HepG2 (cell line): ENCODE results near the gene UBP1. TPM values are rescaled to one million over a fixed set of nuclear protein-coding genes. Genes with fewer than 3 reads are reported as not detected.

Experiments used
- ATRX ChIP-seq: sonication (generic); formaldehyde crosslinking; IDR thresholded peaks from 2 replicates; pipeline ENCODE4 v1.4.0; 2020; ENCODE audit warnings: missing genetic modification reagents, borderline replicate concordance
- DNMT3B ChIP-seq: conservative IDR thresholded peaks from 2 replicates; pipeline ENCODE4 v1.6.1; 2016; ENCODE audit warnings: missing biosample characterization, control low read depth
- FOXJ3 ChIP-seq: sonication (generic); formaldehyde crosslinking; IDR thresholded peaks from 2 replicates; pipeline ENCODE4 v1.4.0; 2020; ENCODE audit warnings: missing genetic modification reagents, mild to moderate bottlenecking, borderline replicate concordance
- HNRNPUL1 ChIP-seq: fragments of 200-400 bp; formaldehyde crosslinking; IDR thresholded peaks from 2 replicates; pipeline ENCODE4 v1.6.1; 2017; ENCODE audit warnings: low read depth, mild to moderate bottlenecking, low read length, moderate library complexity
- KLF11 ChIP-seq: IDR thresholded peaks from 2 replicates; pipeline ENCODE4 v1.6.1; 2016; ENCODE audit warnings: missing compliant biosample characterization
- PCBP1 ChIP-seq: fragments of 200-400 bp; formaldehyde crosslinking; IDR thresholded peaks from 2 replicates; pipeline ENCODE4 v1.6.1; 2017; ENCODE audit warnings: mild to moderate bottlenecking, low read depth, low read length, borderline replicate concordance
- PTBP1 ChIP-seq: fragments of 200-400 bp; formaldehyde crosslinking; IDR thresholded peaks from 2 replicates; pipeline ENCODE4 v1.6.1; 2018; ENCODE audit warnings: low read length, low read depth; ENCODE audit not compliant: poor library complexity, severe bottlenecking
- SOX13 ChIP-seq, 3 experiments: fragments of 450-650 bp in 1 of 3; sonication (generic) in 1 of 3; formaldehyde crosslinking in 1 of 3; IDR thresholded peaks in 2 of 3; conservative IDR thresholded peaks in 1 of 3; 2 replicates each; pipeline versions ENCODE4 v1.5.0 to v1.6.1; 2016 to 2020; ENCODE audit warnings: antibody characterized with exemption in 1 of 3, mild to moderate bottlenecking in 1 of 3, missing compliant biosample characterization in 1 of 3, missing genetic modification reagents in 1 of 3, moderate library complexity in 1 of 3
- STAT5B ChIP-seq: sonication (generic); formaldehyde crosslinking; IDR thresholded peaks from 2 replicates; pipeline ENCODE4 v1.4.0; 2020; ENCODE audit warnings: missing genetic modification reagents
- YEATS4 ChIP-seq: sonication (generic); formaldehyde crosslinking; IDR thresholded peaks from 2 replicates; pipeline ENCODE4 v1.4.0; 2020; ENCODE audit warnings: missing genetic modification reagents, borderline replicate concordance
- ZBTB7A ChIP-seq: sonication (generic); formaldehyde crosslinking; IDR thresholded peaks from 2 replicates; pipeline ENCODE4 v1.8.0; 2022; ENCODE audit warnings: mild to moderate bottlenecking, missing genetic modification reagents
- ZFY ChIP-seq: sonication (generic); formaldehyde crosslinking; IDR thresholded peaks from 2 replicates; pipeline ENCODE4 v1.4.0; 2020; ENCODE audit warnings: missing genetic modification reagents
- ZNF354B ChIP-seq: sonication (generic); formaldehyde crosslinking; IDR thresholded peaks from 2 replicates; pipeline ENCODE4 v1.8.0; 2022; ENCODE audit warnings: mild to moderate bottlenecking, missing genetic modification reagents
- ZNF547 ChIP-seq: sonication (generic); formaldehyde crosslinking; IDR thresholded peaks from 2 replicates; pipeline ENCODE4 v1.5.1; 2020; ENCODE audit warnings: mild to moderate bottlenecking, missing genetic modification reagents
- ZNF558 ChIP-seq: sonication (generic); formaldehyde crosslinking; IDR thresholded peaks from 2 replicates; pipeline ENCODE4 v1.9.0; 2022; ENCODE audit warnings: mild to moderate bottlenecking, missing genetic modification reagents, borderline replicate concordance
- ZNF614 ChIP-seq: IDR thresholded peaks from 2 replicates; pipeline ENCODE4 v1.6.1; 2018; ENCODE audit warnings: missing biosample characterization, missing genetic modification reagents, inconsistent platforms, borderline replicate concordance
- ZNF775 ChIP-seq: sonication (generic); formaldehyde crosslinking; IDR thresholded peaks from 2 replicates; pipeline ENCODE4 v1.4.0; 2020; ENCODE audit warnings: missing genetic modification reagents, mild to moderate bottlenecking, moderate library complexity, borderline replicate concordance
- ZNF83 ChIP-seq: sonication (generic); formaldehyde crosslinking; IDR thresholded peaks from 2 replicates; pipeline ENCODE4 v1.4.0; 2020; ENCODE audit warnings: missing genetic modification reagents, mild to moderate bottlenecking, borderline replicate concordance
- ZNF879 ChIP-seq: sonication (generic); formaldehyde crosslinking; IDR thresholded peaks from 2 replicates; pipeline ENCODE4 v1.8.1; 2023; ENCODE audit warnings: missing genetic modification reagents
- polyA plus RNA-seq, 8 experiments: library from polyadenylated mRNA; depleted of rRNA in 3 of 8; stranded (reverse) in 7 of 8; unstranded in 1 of 8; fragments of >200 nt; fragmentation: Illumina TruSeq in 4 of 8; extraction: Trizol in 4 of 8; gene quantifications; 2 replicates each; pipeline versions ENCODE4 v1.2.1 to v1.2.3, GENCODE V29; 2011 to 2016; ENCODE audit warnings: low read depth in 4 of 8, missing spikeins in 1 of 8, mixed read lengths in 1 of 8; ENCODE audit not compliant: insufficient read depth in 1 of 8
- total RNA-seq, 5 experiments: library from RNA; depleted of rRNA; stranded (reverse); fragments of >200 nt; fragmentation: Illumina TruSeq; extraction: Trizol; gene quantifications; 2 replicates each; pipeline ENCODE4 v1.2.3, GENCODE V29; 2016; ENCODE audit warnings: low read depth in 1 of 5
- TF ChIP-seq, protein P1 (sequence below): sonication (generic); formaldehyde crosslinking; IDR thresholded peaks from 2 replicates; pipeline ENCODE4 v1.5.0; 2020; ENCODE audit warnings: missing genetic modification reagents
- TF ChIP-seq, protein P2 (sequence below): sonication (generic); formaldehyde crosslinking; IDR thresholded peaks from 2 replicates; pipeline ENCODE4 v1.4.0; 2020; ENCODE audit warnings: mild to moderate bottlenecking, missing genetic modification reagents
- TF ChIP-seq, protein P3 (sequence below): sonication (generic); formaldehyde crosslinking; IDR thresholded peaks from 2 replicates; pipeline ENCODE4 v1.8.1; 2023; ENCODE audit warnings: mild to moderate bottlenecking, missing genetic modification reagents

The UBP1 gene
- total and polyA plus RNA-seq, 2 of the 13 experiments (the other 11 are each of a cell fraction or from before 2014, with no cell fraction given) = 48.3 to 79.9 TPM

DNA sequence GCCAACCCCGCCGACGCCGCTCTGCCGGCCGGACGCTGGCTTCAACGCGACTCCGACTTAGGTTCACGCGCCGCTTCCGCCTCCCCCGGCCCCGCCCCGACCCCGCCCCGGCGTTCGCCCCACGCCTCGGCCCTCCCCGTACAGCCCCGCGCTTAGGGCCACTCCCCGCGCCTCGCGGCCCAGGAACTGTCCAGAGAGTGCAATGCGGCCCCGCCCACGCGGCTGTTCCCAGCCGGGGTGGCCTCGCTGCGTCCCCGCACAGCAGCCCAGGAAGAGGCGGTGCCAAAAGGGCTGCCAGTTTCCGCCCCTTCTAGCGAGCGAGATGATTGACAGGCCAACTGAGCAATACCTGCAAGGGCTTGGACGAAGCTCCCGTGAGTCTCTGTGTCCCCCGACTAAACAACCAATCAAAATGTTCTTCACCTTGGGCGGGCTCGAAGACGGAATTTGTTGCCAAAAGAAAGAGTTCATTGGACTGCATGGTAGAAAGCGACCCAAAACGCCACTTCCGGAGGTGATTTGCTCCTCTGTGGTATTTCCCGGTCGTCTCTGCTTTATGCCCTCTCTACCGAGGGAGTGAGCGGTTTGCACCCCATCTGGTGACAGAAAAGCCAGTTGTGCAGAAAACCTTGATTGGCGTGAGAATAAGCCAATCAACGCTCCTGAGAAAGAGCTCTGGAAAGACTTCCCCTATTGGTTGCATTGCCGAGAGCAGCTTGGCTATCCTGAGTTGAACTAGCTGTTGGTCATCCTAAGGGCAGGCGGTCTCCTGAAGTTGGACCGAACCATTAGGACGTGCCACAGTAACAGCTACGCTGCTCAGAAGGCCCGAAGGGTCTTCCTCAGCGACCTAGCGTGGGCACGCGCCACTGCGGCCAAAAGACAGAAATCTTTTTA lies at the start of gene UBP1 (continued):
- TF ChIP-seq ZNF775 (CRISPR knock-in tag) = no peak
- peak; percentile 41; the same call in 1 of the 2 replicates for TF ChIP-seq FOXJ3
- TF ChIP-seq KLF11 (CRISPR knock-in tag) = no peak
- TF ChIP-seq, protein P1, sequence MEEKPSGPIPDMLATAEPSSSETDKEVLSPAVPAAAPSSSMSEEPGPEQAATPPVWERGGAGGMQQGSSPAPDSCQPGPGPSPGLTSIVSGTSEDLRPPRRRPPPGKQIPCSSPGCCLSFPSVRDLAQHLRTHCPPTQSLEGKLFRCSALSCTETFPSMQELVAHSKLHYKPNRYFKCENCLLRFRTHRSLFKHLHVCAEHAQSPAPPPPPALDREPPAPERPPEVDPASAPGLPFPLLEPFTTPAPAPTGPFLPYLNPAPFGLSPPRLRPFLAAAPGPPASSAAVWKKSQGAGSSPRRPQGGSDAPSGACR = no peak
- no peak for TF ChIP-seq HNRNPUL1
- 0 out of 2 replicates have a peak, but pooled peaks have one; percentile 19 for TF ChIP-seq ZNF83 (CRISPR knock-in tag)
- peak; percentile 87 for TF ChIP-seq ZFY
- no peak for TF ChIP-seq ZNF879 (CRISPR knock-in tag)
- TF ChIP-seq ATRX (CRISPR knock-in tag) = no peak; the same call in 1 of the 2 replicates
- no peak for TF ChIP-seq PTBP1
- no peak for TF ChIP-seq DNMT3B
- TF ChIP-seq ZNF614 = peak; percentile 40; the same call in 1 of the 2 replicates
- TF ChIP-seq, protein P2, sequence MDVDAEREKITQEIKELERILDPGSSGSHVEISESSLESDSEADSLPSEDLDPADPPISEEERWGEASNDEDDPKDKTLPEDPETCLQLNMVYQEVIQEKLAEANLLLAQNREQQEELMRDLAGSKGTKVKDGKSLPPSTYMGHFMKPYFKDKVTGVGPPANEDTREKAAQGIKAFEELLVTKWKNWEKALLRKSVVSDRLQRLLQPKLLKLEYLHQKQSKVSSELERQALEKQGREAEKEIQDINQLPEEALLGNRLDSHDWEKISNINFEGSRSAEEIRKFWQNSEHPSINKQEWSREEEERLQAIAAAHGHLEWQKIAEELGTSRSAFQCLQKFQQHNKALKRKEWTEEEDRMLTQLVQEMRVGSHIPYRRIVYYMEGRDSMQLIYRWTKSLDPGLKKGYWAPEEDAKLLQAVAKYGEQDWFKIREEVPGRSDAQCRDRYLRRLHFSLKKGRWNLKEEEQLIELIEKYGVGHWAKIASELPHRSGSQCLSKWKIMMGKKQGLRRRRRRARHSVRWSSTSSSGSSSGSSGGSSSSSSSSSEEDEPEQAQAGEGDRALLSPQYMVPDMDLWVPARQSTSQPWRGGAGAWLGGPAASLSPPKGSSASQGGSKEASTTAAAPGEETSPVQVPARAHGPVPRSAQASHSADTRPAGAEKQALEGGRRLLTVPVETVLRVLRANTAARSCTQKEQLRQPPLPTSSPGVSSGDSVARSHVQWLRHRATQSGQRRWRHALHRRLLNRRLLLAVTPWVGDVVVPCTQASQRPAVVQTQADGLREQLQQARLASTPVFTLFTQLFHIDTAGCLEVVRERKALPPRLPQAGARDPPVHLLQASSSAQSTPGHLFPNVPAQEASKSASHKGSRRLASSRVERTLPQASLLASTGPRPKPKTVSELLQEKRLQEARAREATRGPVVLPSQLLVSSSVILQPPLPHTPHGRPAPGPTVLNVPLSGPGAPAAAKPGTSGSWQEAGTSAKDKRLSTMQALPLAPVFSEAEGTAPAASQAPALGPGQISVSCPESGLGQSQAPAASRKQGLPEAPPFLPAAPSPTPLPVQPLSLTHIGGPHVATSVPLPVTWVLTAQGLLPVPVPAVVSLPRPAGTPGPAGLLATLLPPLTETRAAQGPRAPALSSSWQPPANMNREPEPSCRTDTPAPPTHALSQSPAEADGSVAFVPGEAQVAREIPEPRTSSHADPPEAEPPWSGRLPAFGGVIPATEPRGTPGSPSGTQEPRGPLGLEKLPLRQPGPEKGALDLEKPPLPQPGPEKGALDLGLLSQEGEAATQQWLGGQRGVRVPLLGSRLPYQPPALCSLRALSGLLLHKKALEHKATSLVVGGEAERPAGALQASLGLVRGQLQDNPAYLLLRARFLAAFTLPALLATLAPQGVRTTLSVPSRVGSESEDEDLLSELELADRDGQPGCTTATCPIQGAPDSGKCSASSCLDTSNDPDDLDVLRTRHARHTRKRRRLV (CRISPR knock-in tag) = no peak
- no peak for TF ChIP-seq ZNF354B (CRISPR knock-in tag)
- 0 out of 2 replicates have a peak, but pooled peaks have one; percentile 4 for TF ChIP-seq ZNF547 (CRISPR knock-in tag)
- no peak for TF ChIP-seq SOX13 (IDR thresholded peaks at IDR 0.05)
- TF ChIP-seq SOX13 (CRISPR knock-in tag; conservative IDR thresholded peaks at IDR 0.05 in 1 of 2, IDR thresholded peaks at IDR 0.05 in 1 of 2) = no peak; a peak in 1 of 4 replicates
- TF ChIP-seq ZNF558 (CRISPR knock-in tag) = no peak
- no peak for TF ChIP-seq PCBP1
- no peak for TF ChIP-seq YEATS4
- no peak for TF ChIP-seq STAT5B (CRISPR knock-in tag)
- TF ChIP-seq ZBTB7A (CRISPR knock-in tag) = no peak
- TF ChIP-seq, protein P3, sequence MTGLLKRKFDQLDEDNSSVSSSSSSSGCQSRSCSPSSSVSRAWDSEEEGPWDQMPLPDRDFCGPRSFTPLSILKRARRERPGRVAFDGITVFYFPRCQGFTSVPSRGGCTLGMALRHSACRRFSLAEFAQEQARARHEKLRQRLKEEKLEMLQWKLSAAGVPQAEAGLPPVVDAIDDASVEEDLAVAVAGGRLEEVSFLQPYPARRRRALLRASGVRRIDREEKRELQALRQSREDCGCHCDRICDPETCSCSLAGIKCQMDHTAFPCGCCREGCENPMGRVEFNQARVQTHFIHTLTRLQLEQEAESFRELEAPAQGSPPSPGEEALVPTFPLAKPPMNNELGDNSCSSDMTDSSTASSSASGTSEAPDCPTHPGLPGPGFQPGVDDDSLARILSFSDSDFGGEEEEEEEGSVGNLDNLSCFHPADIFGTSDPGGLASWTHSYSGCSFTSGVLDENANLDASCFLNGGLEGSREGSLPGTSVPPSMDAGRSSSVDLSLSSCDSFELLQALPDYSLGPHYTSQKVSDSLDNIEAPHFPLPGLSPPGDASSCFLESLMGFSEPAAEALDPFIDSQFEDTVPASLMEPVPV = 0 out of 2 replicates have a peak, but pooled peaks have one; percentile 2
